NCI-H187 (cell line): ENCODE results near the gene TCEAL2.
A peak's percentile ranks its signal among the peaks of the same experiment; 100 is the strongest.
"Not testable (repeated sequence)": the region's sequence is repeated elsewhere in the genome, so short reads cannot be mapped to it uniquely, and the experiment has no call there.

Experiments used
- DNase-seq, 2 experiments: peaks; one replicate each; lab custom pipeline; 2025; lab: John Stamatoyannopoulos, UW

The TCEAL2 gene

DNA sequence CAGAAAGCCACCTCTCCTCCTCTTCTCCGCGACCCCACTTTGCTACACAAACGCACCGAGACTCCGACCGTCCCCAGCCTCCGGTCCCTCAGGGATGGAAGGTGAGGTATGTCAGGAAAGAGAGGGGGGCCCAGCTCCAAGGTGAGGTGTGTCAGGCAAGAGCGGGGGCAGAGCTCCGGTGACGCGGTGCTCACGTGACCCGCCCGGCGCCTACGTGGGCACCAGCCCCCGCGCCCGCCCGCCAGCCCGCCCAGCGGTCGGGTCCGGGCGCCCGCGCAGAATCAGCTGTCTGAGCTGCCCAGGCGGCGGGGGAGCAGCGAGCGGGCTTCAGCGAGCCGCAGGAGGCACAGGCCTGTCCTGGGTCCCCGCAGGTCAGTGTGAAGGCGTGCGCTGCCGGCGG, at the start of gene TCEAL2:
Gene TCEAL2 (plus strand): TSS at position 244 of the 400 bp plus-strand sequence. CDS start 1,152 bp downstream, outside the sequence.
- not testable (repeated sequence) for DNase-seq

GRCh38 chrX:102077426-102077825, 48.1 kb upstream of the TCEAL2 start:
- no peak for DNase-seq

GRCh38 chrX:102085706-102086105, 39.8 kb upstream of the TCEAL2 start:
- no peak for DNase-seq

DNA sequence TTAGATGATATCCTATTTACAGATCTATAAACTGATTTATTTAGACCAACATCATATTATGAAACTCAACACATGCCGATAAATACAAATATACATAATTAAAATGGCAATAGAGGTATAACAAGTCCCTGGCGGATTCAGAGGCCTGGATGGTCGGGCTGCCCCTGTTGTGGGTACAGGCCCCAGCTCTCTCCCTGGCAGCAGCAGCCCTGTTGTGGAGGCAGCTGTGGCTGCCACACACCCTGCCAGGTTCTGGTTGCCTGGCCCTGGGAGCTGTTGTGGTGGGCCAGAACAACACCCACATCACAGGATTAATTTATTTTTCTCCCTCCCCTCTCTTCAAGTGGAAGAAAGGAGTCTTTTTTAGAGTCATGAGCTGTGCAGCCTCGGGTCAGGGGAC, 12.1 kb upstream of the TCEAL2 start:
- DNase-seq, result no peak

GRCh38 chrX:102115748-102116147, 9.7 kb upstream of the TCEAL2 start:
- DNase-seq, result no peak

DNA sequence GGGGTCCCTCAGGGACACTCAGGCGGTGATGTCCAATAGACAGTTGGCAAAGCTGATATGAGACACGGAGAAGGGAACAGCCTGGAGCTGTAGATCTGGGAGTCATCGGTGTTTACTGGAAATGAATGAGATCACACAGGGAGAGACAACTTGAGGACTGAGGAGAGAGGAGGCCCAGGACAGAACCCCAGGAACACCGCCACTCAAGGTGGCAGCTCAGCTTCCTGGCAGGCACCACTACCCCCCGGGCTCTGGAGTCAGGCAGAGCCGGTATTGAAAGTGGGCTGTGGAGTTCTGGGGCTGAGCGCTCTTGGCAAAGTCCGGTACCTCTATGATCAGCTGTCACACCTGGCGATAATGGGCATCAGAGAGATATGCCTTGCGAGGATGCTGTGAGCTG, 465 bp upstream of the TCEAL2 start:
- not testable (repeated sequence) for DNase-seq

GRCh38 chrX:102126080-102126818, 770 bp downstream of the TCEAL2 start:
- DNase-seq, result not testable (repeated sequence)

DNA sequence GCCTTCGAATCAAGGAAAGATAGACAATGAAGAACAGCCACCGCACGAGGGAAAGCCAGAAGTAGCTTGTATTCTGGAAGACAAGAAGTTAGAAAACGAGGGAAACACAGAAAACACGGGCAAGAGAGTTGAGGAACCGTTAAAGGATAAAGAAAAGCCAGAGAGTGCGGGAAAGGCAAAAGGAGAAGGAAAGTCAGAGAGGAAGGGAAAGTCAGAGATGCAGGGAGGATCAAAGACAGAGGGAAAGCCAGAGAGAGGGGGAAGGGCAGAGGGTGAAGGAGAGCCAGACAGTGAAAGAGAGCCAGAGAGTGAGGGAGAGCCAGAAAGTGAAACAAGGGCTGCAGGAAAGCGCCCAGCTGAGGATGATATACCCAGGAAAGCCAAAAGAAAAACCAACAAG, 1.4 kb downstream of the TCEAL2 start:
- no peak for DNase-seq

- no peak for DNase-seq
Observed at GRCh38 chrX:102129473-102129872, 4.0 kb downstream of the TCEAL2 start.

- no peak for DNase-seq
Observed at GRCh38 chrX:102138064-102138463, 12.6 kb downstream of the TCEAL2 start.

GRCh38 chrX:102140876-102141275, 15.4 kb downstream of the TCEAL2 start:
- DNase-seq, result not testable (repeated sequence)

- not testable (repeated sequence) for DNase-seq
Observed at GRCh38 chrX:102141631-102142030, 16.2 kb downstream of the TCEAL2 start.

GRCh38 chrX:102142274-102142673, 16.8 kb downstream of the TCEAL2 start, which contains the start of gene TCEAL6:
Gene TCEAL6, minus strand, starts transcription at chrX:102142481.
- DNase-seq, result not testable (repeated sequence)

DNA sequence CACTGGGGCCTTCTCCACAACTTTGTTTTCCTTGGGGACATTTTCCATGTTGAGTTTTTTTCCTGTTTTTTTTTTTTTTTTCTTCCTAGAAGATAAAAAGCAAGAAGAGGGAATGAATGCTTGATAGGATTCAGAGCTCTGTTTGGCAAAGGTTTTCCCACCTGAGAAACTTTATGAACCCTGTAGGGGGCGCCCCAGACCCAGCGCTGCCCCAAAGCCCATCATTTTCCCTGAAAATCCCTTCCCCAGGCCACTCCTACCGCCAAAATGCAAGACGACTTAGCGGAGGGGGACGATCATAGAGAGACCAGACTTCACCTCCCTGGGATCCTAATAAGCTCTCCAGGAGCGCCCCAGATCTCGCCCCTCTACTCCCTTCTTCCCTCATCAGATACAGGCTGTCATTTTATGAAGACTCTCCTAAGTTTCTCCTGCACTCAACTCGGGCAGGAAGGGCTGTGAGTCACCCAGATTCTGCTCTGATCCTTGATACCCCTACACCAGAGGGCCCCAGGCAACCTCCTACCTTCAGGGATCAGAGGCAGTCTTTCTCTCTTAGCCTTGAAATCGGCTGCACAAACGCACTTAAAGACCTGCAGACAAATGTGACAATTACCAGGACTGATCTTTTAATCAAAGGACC, 28.9 kb downstream of the TCEAL2 start:
- DNase-seq, result peak in 1 of 2 experiments; percentile 5

- no peak for DNase-seq
Observed at GRCh38 chrX:102154900-102155805, 29.7 kb downstream of the TCEAL2 start.

DNA sequence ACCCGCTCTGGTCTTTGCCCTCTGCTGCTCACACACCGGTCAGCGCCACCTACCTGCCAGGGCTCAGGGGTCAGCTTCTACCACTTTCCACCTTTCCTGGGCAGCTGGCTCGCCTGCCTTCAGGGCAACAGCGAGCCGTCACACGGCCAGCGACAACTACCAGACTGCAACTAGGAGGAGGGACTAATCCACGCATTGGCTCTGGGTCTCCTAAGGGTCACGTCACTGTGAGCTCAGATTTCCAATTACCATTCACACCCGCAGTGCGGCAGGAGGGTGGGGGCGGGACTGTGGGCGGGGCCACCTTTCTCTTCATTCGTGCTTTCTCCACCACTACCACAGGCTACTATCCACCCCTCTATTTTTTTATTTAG, 30.3 kb downstream of the TCEAL2 start, which contains the start of gene BEX5:
Gene BEX5 (minus strand): TSS at position 172 of the 374 bp plus-strand sequence. CDS start 1,712 bp downstream, outside the sequence.
- peak; percentile 18 to 47 for DNase-seq
